Tibial artery (tissue), 4 donors: ENCODE results near the gene PEX6.

Source experiments
- DNase-seq, 2 donors: peaks; one replicate each; pipeline ENCODE4 v3.0.0-alpha.2; 2019
- H3K27ac ChIP-seq, 2 donors: fragments of 200-600 bp; sonication (generic) in 1 of 2; 1 replicate in 1 of 2; 2 replicates in 1 of 2; pipeline ENCODE4 v1.5.1; 2018 to 2019; ENCODE audit warnings: mild to moderate bottlenecking in 1 of 2
- H3K27me3 ChIP-seq, 2 donors: fragments of 200-600 bp; sonication (generic) in 1 of 2; one replicate each; pipeline versions ENCODE4 v1.5.1 to v1.6.0; 2016 to 2019
- H3K36me3 ChIP-seq, 3 donors: fragments of 200-600 bp; sonication (generic) in 2 of 3; one replicate each; pipeline ENCODE4 v1.5.1; 2016 to 2019; ENCODE audit warnings: mild to moderate bottlenecking in 2 of 3
- H3K4me1 ChIP-seq, 4 donors: fragments of 200-600 bp; sonication (generic) in 2 of 4; 1 replicate in 3 of 4; 2 replicates in 1 of 4; pipeline ENCODE4 v1.5.1; 2016 to 2019
- H3K4me3 ChIP-seq, 2 donors: fragments of 200-600 bp; sonication (generic) in 1 of 2; 1 replicate in 1 of 2; 2 replicates in 1 of 2; pipeline ENCODE4 v1.5.1; 2018 to 2019; ENCODE audit warnings: mild to moderate bottlenecking in 2 of 2
- H3K9me3 ChIP-seq, 3 donors: fragments of 200-600 bp; sonication (generic) in 1 of 3; one replicate each; pipeline ENCODE4 v1.5.1; 2016 to 2019
- intact Hi-C: fragments of 100-400 bp; cut with DNase I; formaldehyde crosslinking; loops from one replicate; pipeline ENCODE4 v1.15.0; 2023; ENCODE audit warnings: low total_unique reads
- TF ChIP-seq, protein P1 (sequence below), 2 experiments: fragments of 200-600 bp in 1 of 2; fragments of 450-650 bp in 1 of 2; IDR thresholded peaks; one replicate each; pipeline ENCODE4 v1.5.1; 2017 to 2019; ENCODE audit warnings: antibody characterized with exemption in 2 of 2, mild to moderate bottlenecking in 1 of 2, moderate library complexity in 1 of 2

The PEX6 gene

GRCh38 chr6:42937548-42938427 lies 41.2 kb downstream of the PEX6 start:
- Histone ChIP-seq H3K4me3 (no peak overlapping the region), H3K27ac (no peak overlapping the region), H3K27me3 (no peaks in the 10 kb centered on the region), H3K36me3 (peaks cover 30 to 83% (median 59%) of the 10 kb centered on the region in 3 donors), H3K4me1 (peaks cover 0 to 6% (median 2%) of the 10 kb centered on the region in 4 donors), H3K9me3 (no peaks in the 10 kb centered on the region)
- no peak for DNase-seq
- TF ChIP-seq, protein P1, sequence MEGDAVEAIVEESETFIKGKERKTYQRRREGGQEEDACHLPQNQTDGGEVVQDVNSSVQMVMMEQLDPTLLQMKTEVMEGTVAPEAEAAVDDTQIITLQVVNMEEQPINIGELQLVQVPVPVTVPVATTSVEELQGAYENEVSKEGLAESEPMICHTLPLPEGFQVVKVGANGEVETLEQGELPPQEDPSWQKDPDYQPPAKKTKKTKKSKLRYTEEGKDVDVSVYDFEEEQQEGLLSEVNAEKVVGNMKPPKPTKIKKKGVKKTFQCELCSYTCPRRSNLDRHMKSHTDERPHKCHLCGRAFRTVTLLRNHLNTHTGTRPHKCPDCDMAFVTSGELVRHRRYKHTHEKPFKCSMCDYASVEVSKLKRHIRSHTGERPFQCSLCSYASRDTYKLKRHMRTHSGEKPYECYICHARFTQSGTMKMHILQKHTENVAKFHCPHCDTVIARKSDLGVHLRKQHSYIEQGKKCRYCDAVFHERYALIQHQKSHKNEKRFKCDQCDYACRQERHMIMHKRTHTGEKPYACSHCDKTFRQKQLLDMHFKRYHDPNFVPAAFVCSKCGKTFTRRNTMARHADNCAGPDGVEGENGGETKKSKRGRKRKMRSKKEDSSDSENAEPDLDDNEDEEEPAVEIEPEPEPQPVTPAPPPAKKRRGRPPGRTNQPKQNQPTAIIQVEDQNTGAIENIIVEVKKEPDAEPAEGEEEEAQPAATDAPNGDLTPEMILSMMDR (IDR thresholded peaks at IDR 0.05), result no peak
- intact Hi-C loops, result no loop called here

GRCh38 chr6:42936398-42936797 lies 42.6 kb downstream of the PEX6 start:
- intact Hi-C loops, result no loop called here
- TF ChIP-seq, protein P1 (IDR thresholded peaks at IDR 0.05), result no peak
- peaks cover 0 to 14% (median 8%) of the 10 kb centered on the region in 4 donors for H3K4me1 ChIP-seq
- no peaks in the 10 kb centered on the region for H3K27me3 ChIP-seq
- H3K36me3 ChIP-seq, result peaks cover 30 to 72% (median 53%) of the 10 kb centered on the region in 3 donors
- no peaks in the 10 kb centered on the region for H3K9me3 ChIP-seq
- H3K27ac ChIP-seq, result no peak overlapping the region
- no peak for DNase-seq
- H3K4me3 ChIP-seq, result no peak overlapping the region

DNA sequence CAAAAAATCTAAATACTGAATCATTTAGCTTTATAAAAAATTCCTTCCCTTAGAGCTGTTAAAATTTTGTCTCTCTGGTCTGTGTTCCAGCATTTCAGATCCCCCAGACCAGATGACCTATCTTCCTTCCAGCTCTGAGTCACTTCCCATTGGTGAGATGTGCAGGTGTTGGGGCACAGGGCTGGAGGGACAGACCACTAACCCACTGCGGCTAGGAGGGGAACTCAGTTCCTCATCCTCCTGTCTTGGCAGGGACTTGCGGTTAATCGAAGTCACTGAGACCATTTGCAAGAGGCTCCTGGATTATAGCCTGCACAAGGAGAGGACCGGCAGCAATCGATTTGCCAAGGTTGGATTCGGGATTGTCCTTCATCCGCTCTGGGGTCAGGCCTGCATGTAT lies 43.7 kb downstream of the PEX6 start:
- H3K9me3 ChIP-seq, result no peaks in the 10 kb centered on the region
- peaks cover 30 to 64% (median 53%) of the 10 kb centered on the region in 3 donors for H3K36me3 ChIP-seq
- H3K4me1 ChIP-seq, result peaks cover 0 to 24% (median 18%) of the 10 kb centered on the region in 4 donors
- intact Hi-C loops, result no loop called here
- no peaks in the 10 kb centered on the region for H3K27me3 ChIP-seq
- H3K4me3 ChIP-seq, result no peak overlapping the region
- no peak for DNase-seq
- H3K27ac ChIP-seq, result no peak overlapping the region
- TF ChIP-seq, protein P1 (IDR thresholded peaks at IDR 0.05), result no peak

DNA sequence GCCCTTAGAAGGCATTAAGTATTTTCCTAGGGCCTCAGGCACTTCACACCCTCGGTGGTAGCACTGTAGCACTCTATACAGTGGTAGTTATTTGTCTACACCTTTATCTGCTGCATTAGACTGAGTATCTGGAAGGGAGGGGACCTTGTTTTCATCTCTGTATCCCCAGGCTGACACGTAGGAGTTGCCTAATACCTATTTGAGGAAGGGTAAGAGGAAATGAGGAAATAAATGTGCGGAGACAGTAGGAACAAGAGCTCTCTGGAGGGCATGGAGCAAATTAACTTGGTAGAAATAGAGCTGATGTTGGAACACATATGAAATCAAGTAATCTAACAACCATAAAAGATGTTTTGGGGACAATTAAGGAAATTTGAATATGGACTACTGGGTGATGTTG lies 45.8 kb downstream of the PEX6 start:
- intact Hi-C loops, result no loop called here
- H3K27ac ChIP-seq, result no peak overlapping the region

DNA sequence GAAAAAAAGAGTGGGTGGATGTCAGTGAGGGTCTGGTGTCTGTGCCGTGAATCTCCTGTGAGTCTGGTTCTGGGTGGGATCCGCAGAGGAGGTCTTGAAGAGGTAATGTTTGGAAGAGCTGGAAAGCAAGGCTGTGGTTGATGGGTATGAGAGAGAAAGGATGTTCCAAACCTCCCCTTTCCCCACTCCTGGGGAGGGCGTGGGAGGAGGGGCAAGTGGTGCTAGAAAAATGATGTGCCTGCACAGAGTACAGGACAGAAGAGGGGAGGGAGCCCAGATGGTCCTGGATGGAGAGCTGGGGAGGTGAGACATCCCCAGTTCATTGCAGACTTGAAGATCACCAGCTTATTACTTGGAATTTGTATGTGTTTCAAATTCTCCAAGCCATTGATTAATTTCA lies 46.6 kb downstream of the PEX6 start:
- TF ChIP-seq, protein P1 (IDR thresholded peaks at IDR 0.05), result no peak
- Histone ChIP-seq H3K4me3 (no peak overlapping the region), H3K9me3 (no peaks in the 10 kb centered on the region), H3K36me3 (peaks cover 17 to 35% (median 31%) of the 10 kb centered on the region in 3 donors), H3K27me3 (no peaks in the 10 kb centered on the region), H3K27ac (no peak overlapping the region), H3K4me1 (peaks cover 0 to 36% (median 21%) of the 10 kb centered on the region in 4 donors)
- intact Hi-C loops, result no loop called here
- DNase-seq, result no peak

More for the DNA sequence above, 45.8 kb downstream of the PEX6 start:
- no peak for DNase-seq
- Histone ChIP-seq H3K27me3 (no peaks in the 10 kb centered on the region), H3K4me1 (peaks cover 0 to 33% (median 21%) of the 10 kb centered on the region in 4 donors), H3K9me3 (no peaks in the 10 kb centered on the region), H3K4me3 (no peak overlapping the region), H3K36me3 (peaks cover 24 to 42% (median 39%) of the 10 kb centered on the region in 3 donors)
- TF ChIP-seq, protein P1 (IDR thresholded peaks at IDR 0.05), result no peak
